Stimulated activated CD4-positive, alpha-beta T cell treated with anti-CD3 and anti-CD28 coated beads, TNF-alpha, amount 100 ng/mL, for 24 hours (primary cell): ENCODE results near the gene ELL.
A peak's percentile ranks its signal among the peaks of the same experiment; 100 is the strongest.

Source experiments
- DNase-seq, 3 experiments: peaks; one replicate each; pipeline ENCODE4 v3.0.0-alpha.2; 2020; ENCODE audit warnings: low read depth in 3 of 3

Gene ELL

DNA sequence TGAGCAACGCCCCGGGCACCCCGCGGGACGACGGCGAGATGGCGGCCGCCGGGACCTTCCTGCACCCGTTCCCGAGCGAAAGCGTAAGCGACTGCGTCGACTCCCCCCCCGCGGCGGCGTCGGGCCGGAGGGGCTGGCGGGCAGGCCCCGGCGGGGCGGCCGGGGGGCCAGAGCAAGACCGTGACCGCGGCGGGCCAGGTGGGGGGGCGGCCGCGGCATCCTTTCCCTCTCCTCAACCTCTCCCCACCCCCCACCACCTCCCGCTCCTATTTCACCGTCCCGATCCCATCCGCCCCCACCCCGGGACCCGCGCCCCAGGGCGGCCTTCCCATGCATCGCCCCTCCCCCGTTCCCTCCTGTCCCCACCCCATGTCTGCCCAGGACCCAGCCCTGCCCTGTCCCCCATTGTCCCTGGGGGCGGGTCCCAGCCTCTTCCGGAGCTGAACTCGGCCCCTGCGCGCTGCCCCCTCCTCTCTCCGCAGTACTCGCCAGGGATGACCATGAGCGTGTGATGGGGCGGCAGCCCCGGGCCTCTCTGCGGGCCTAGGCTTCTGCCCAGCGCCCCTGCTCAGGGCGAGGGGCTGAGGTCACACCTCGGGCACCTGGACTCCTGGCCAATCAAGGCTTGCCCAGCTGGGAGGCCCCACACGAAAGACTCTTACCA is 88.0 kb downstream of the ELL start:
- DNase-seq: no peak

DNA sequence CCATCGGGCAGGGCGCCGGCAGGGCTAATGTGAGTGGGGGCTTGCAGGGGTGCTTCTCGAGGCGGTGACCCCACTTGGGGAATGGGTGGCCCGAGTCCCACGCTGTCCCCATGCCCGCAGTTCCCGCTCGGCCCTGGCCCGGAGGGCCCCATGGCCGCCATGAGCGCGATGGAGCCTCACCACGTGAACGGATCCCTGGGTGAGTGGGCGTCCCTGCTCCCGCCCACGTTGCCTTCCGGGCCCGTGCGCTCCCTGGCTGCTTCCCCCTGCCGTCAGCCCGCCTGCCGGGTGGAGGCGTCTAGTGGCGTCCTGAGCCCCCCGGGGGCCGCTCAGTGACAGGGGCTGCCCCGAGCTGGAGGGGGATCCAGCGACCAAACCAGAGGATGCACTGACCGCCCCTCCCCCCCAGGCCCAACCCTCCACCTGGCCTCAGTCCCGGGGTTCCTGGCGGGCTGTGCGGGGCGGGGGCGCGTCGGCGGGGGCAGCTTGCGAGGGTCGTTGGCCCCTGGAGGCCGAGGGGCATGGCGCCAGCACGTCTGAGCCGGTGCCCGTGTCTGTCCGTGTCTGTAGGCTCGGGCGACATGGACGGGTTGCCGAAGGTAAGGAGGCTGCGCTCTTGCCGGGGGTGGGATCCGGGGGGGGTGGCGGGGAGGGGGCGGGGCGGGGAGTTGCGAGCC is 88.7 kb downstream of the ELL start:
- no peak for DNase-seq

DNA sequence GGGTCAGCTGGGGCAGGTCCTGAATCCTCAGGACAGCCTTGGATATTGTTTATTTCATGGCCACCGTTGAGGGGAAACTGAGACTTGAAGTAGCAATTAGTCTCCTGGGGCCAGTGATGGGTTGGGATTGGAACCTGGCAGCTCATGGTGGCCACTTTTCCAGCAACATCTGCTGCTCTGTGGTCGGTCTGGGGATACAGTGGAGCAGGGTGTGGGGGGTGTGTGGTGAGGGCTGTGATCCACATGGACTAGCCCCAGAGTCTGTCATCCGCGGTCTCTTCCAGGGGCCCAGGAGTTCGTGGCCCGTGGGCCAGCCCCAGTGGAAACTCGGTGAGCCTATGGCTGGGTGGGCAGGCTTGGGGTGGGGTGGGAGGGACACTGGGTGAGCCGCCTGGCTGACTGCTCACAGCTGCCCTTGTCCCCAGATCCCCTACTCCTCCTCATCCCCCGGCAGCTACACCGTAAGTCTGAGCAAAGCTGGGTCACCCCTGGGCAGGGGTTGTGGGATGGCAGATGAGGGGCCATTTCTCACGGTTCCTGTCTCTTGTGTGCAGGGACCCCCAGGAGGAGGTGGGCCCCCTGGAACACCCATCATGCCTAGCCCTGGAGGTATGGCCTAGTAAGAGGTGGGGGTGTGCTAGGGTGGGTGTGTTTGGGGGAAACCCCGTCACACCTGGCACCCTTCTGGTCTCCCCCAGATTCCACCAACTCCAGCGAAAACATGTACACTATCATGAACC is 89.4 kb downstream of the ELL start:
- DNase-seq: no peak

DNA sequence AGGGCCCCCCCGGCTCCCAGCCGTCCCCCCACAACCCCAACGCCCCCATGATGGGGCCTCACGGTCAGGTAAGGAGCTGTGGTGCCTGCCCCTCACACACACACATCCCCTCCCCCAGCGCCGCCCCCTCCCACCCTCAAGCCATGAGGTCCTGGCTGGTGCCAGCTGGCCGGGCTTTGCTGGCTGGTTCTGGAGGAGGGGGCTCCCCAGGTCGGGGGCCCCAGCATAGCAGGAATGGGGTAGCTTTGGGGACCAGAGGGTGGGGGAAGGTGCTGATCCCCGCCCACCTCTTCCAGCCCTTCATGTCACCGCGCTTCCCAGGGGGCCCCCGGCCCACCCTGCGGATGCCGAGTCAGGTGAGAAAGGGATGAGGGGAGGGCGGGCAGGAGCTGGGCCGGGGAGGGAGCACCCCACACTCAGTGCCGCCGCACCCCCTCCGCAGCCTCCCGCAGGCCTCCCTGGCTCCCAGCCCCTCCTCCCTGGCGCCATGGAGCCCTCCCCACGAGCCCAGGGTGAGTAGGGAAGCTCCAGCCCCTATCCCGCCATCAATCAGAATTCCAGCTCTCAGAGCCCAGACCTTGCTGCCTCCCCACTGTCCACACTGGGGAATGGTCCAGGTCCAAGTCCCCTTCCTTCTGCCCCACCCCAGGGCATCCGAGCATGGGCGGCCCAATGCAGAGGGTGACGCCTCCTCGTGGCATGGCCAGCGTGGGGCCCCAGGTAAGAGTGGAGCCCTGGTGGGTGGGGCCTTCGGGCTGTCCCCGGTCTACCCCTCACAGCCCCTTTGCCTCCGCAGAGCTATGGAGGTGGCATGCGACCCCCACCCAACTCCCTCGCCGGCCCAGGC is 90.3 kb downstream of the ELL start:
- DNase-seq: no peak

DNA sequence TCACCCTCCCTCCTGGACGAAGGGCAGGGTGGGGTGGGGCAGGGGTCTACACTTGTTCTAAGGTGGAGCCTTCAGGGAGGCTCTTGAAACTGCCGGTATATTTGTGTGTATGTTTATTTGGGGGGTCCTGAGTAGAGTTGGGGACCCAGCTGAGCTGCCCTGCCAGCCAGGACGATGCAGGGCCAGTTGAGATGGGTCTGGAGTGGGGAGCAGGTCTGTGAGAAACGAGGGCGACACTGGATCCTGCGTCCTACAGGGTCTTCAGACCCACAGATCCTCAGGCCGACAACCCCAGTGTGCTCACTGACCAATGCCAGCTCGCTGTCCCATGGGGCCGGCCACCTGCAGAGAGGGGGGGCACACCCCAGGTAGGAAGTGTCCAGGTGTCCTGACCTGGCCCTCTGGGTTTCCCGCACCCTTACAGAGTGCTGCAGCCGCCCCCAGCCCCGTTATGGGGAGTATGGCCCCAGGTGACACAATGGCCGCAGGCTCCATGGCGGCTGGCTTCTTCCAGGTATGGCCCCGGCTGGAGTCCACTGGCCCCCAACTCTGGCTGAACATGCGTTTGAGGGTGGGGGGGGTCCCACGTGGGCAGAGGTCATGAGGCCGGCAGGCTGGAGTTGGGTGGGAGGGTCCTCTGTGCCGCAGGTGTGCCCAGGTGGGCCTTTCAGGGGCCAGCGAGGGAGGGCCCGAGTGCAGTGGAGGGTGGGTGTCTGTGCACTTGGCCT is 91.3 kb downstream of the ELL start:
- DNase-seq: no peak

DNA sequence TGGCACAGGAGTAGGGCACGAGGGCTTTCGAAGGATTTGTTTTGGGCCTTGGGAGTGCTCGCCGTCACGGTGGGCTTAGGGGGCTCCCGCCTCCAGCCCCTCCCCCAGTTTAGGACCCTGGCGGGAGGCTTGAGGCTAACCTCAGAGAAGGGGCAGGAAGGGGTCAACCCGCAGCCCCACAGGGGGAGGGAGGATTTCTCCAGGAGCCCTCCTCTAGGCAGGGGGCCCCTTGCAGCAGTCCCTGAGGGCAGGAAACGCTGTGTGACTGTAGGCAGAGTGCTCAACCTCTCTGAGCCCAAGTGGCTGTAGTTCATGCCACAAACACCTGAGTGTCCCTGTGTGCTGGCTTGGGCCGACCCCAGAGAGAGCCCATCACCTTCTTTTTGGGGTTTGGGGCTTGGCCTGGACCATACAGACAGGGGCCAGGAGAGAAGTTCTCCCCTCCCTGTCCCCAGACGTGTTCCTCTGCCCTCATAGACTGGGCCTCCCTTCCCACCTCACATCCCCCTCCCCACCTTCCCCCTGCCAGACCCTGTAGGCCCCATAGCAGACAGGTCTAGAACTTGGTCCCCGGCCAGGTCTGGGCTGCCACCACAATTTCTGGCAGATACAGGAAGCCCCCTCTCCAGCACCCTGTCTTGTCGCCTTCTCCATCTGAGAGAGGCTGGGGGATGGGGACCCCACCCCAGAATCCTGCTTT is 92.0 kb downstream of the ELL start:
- no peak for DNase-seq

DNA sequence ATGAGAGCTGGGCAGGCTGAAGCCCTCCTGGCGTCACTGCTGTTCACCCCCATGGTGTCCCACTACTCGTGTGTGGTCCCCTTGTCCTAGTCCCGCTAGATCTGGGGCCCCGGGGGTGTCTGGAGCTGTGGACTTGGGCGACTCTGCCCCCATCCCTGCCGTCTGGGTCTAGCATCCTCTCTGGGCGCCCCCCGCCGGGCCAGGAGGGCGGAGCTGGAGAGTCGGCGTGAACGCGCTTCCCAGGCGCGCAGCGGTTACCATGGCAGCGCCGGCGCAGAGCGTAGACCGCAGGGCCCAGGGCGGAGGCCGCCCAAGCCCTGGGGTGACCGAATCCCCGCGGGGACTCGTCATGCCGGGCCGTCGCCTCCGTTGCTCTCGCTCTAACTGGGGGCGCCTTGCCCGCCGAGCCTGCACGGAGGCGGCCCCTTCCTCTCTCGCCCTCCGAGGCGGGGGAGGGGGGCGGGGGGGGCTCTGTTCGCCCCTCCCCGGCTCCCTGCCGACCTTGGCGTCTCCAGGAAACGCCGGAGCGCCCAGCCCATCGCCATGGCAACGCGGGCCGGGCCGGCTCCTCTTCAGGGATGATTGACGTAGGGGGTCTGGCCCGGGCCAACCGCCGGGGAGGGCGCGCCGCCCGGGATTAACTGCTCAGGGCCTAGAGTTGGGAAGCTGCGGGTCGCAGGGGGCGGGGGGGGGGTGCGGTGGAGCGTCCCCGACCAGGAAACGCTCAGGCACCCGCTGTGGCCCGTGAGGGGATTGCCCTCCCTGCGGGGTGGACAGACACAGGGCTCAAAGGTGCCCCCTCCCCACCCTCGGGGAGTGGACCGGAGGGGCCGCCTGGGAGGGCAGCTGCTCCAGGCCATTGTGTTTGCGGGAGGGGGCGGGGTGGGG is 92.8 kb downstream of the ELL start:
- peak; percentile 42 to 75 (median 44) for DNase-seq

DNA sequence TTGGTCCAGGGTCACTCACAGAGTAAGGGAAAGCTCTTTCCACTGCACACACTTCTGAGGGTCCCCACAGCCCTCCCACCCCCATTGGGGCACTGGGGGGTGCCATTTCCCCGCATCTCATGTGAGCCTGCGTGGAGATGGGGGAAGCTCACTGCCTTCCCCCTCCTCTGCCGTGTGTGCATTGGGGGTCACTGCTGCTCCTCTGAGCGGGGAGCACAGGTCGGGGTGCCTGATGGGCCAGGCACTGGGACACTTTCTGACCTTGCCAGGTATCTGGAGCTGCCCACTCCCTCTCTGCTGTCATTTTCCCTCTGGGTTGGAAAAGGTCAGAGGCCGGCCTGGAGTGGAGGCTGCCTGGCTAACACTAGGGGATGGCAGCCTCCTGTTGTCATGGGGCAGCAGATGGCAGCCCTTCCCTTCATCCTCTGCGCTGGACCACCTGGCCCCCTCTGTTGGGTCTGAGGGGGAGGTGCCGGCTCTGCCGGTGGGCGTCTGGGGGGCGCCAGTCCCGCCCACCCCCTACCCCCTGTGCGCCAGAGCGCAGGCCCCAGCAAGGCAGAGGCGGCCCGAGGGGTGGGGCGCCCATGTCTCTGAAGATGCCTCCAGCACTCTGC is 93.6 kb downstream of the ELL start:
- DNase-seq: no peak

DNA sequence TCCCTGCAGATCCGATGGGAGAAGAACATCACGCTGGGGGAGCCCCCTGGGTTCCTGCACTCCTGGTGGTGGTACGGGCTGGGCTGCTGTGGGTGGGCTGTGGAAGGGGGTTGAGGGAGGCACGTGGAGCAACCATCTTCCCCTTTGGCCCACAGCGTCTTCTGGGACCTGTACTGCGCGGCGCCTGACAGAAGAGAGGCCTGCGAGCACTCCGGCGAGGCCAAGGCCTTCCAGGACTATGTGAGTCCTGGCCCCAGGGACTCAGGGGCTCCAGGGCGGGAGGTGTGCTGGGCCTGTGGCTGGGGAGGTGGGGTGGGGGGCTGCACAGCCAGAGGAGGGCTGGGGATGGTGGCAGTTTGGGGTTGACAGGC is 94.1 kb downstream of the ELL start:
- no peak for DNase-seq

DNA sequence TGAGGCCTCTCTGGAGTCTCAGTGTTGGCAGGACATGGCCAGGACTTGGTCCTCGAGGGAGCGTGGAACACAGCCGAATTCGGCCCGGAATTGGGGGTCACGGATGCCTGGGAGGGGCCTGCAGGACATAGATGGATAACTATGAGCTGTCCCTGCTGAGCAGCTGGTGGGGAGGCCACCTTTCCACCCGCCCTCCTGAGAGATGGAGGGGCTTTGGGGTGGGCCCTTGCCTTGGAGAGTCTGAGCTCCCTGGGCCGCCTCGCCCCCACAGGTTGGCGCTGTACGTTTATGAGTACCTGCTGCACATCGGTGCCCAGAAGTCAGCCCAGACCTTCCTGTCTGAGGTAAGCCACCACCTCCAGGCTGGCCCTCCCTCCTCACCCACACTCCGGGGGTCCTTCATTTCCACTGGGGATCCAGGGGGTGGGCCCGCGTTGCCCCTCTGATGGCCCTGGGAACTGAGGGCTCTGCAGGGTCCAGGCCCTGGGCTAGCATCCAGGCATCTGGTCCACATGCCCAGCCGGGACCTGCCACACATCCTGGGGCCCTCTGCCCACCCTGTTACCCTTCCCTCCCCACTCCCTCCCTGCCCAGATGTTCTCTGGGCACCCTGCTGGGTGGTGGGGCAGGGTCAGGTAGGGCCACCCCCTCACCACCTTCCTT is 94.7 kb downstream of the ELL start:
- no peak for DNase-seq

DNA sequence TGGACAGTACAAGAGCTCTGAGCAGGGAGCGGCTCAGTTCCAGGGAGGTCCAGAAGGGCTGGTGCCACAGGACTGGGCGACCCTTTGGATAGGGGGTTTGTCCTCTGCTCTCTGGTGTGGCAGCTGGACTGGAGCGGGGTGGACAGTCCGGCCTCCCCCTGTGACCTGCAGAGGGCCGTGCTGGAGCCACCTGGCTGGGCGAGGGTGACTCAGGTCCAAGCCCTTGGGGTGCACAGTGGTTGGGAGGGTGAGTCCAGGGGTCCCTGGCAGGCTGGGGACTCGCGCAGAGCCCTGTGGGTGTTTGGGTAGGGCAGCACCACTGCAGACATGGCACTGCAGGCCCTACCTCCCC is 95.5 kb downstream of the ELL start:
- DNase-seq: no peak

DNA sequence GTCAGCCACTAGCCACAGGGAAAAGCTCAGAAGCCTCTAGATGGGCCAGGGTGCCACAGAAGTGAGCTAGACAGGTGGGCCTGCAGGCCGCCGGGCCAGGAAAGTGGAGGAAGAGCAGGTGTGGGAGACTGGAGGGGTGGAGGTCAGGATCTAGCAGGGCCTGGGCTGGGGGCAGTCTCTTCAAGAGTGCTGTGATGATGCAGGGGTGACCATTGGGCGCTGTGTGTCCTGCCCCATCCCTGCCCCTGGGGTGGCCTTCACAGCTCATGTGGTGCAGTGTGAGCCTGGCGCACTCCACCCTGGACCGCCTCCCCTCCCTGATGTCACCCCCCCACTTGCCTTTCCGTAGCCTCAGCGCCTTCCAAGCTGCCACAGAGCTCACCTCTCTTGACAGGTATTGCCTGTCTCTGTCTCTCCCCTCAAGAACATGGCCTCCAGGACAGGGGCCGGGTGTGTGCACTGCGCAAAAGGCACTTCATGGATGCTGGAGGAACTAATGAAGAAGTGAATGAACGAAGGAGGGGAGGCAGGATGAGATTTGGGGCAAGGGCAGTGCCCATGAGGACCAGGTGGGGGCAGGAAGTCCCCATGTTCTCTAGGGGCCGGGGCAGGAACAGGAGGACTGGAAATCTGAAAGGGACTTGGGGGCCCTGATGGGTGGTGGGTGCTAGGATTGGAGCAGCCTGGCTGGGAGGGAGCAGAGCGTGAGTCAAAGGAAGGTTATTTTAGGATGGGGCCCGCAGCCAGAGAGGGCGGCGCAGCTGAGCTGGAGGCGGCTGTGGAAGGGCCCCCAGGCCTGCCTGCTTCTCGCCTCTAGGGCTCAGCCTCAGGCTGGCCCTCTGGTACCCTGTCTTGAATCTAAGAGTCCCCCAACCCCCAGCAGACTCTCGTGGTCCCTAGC is 96.1 kb downstream of the ELL start:
- no peak for DNase-seq

DNA sequence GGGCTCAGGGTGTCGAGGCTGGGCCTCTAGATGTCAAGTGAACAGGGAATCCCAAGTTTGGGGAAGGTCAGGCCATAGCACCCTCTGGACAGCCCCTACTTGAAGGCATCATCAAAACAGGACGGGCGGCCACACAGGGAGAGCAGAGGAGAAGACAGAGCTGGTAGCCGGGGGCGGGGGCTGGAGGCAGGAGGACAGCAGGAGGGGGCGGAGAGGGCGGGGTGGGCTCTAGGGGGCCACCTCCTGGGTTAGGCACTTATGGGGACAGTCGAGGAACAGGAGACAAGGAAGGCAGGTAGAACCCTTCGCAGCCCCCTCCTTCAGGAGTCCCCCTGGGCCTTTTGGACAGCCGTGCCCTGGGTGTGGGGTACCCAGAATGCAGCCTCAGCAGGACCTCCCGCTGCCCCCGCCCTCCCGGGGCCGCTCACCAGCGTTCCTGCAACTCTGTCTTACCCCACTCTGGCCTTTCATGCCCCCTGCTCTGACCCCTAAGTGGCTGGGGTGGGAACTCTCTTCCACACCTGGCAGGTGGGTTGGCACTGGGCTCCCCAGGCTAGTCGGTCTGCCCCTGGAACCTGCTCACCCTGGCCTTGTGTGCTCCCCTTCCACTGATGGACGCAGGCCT is 96.9 kb downstream of the ELL start:
- DNase-seq: no peak

DNA sequence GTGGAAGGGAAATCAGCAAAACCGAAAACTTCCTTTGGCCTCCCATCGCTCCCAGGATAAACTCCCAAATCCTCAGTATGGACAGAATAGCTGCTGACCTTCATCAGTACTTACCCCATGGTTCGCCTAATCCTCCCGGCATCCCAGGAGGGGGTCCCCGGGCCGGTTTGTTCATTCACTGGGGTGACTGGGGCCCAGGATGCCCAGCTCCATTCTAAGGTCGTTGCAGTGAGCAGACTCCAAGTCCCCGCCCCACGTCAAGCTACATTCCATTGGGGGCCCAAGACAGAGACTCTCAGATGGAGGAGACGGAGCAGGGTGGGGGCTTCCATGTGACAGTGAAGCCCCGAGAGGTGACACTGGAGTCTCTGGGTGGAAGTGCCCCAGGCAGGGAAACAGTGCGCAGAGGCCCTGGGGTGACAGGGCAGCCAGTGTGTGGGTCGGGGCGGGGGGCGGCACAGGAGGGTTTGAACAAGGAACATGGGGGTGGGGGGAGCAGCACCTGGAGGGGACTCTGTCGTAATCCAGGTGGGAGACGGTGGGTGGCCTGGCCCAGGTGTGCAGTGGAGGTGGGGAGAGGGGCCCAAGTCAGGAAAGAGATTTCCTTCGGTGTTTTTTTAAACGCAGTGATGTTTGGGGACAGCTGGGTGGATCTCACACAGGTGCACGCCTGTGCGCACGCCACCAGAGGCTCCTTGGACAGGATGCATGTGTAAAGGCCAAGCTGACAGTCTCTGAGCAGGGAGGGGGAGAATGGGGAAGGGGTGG is 97.6 kb downstream of the ELL start:
- no peak for DNase-seq

DNA sequence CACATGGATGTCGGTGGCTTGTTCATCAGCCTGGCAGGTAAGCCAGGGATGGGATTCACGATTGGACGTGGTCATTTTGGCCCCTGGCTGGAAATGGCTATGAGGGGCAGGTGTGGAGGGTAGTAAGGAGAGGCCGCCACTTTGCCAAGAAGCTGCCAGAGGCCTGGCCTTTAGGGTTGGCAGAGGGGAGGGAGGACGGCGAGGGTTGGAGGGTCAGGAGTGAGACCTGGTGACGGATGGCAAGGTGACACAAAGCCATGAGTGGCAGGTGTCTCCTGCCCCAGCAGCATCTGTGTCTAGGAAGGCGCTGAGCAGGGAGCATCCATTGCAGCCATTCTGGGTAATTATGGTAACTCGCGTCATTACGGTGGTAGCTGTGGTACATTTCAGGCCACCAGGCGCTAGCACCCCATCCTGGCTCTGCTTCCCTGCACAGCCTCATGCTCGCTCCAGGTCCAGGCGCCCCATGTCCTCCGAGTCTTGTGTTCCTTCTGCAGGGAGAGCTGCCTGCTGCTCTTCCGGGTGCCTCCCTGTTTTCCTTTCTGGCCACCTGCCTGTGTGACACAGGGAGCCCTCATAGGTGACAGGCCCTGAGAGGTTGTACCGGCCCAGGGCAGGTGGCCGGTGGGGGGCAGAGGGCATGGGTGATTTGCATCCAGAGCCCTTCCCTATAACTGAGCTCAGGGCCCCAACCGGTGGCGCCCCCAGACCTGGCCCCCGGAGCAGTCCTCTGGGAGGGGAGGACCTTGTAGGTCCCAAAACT is 98.4 kb downstream of the ELL start:
- DNase-seq: no peak
